Hindlimb muscle (tissue), 1 donor: ENCODE data around the gene SCAANT1. TPM values are rescaled to one million over a fixed set of nuclear protein-coding genes. Genes with fewer than 3 reads are reported as not detected.

ENCODE experiments used
- DNase-seq: peaks from one replicate; pipeline ENCODE4 v3.0.0-alpha.2; 2013
- polyA plus RNA-seq: library from polyadenylated mRNA; unstranded; fragments of 120-200 nt; gene quantifications from one replicate; pipeline ENCODE4 v1.2.1, GENCODE V29; 2013; ENCODE audit not compliant: insufficient read length

Gene SCAANT1
- 1.1 TPM for polyA plus RNA-seq

GRCh38 chr3:63911873-63912767 lies at the start of gene SCAANT1:
Gene SCAANT1, minus strand, starts transcription at chr3:63912383.
- DNase-seq, result peak; percentile 93

DNA sequence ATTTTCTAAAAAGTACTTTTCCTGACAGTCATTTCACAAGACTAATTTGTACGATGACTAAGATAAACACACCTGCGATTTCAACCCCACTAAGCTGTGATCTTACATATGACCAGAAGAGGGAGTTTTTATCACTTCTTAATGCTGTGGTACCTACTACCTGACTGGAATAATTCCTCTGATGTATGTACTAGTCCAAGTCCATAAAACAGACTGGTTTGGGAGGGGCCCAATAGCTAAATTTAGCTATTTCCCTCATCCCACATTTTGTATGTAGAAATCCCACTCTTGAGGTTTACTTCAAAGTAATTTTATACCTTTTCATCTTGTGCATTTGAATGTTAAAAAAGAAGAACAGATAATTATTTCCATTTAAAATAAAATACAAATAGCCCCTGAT lies 49.7 kb upstream of the SCAANT1 start:
- DNase-seq, result no peak

DNA sequence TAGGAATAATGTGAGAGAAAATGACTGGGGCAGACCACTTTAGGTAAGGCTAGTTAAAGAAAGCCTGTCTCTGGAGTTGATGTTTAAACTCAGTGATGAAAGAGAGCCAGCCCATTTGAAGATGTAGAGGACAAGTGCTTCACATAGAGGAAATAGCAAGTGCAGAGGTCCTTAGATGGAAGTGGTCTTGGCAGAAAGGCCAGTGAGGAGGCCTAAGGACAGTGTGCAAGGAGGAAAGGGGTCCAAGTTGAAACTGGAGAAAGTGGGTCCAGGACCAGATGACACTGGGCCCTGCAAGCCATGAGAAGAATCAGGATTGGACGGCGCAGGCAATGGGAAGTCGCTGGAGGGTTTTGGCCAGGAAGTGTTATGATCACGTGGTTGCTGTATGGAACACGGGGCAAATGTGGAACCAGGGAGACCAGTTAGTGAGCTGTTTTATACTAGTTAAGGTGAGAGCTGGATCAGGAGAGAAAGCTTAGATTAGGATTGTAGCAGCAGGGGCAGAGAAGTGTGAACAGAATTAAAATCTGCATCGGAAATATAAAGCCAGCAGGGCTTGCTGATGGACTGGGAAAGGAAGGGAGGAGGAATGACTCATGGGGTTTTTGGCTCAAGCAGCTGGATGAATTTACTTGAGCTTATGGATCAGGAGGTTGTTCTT lies 48.0 kb upstream of the SCAANT1 start:
- DNase-seq, result peak; percentile 66

- no peak for DNase-seq
Measured at GRCh38 chr3:63959146-63959545, 47.0 kb upstream of the SCAANT1 start.

- no peak for DNase-seq
Measured at GRCh38 chr3:63955830-63956545, 43.8 kb upstream of the SCAANT1 start.

DNA sequence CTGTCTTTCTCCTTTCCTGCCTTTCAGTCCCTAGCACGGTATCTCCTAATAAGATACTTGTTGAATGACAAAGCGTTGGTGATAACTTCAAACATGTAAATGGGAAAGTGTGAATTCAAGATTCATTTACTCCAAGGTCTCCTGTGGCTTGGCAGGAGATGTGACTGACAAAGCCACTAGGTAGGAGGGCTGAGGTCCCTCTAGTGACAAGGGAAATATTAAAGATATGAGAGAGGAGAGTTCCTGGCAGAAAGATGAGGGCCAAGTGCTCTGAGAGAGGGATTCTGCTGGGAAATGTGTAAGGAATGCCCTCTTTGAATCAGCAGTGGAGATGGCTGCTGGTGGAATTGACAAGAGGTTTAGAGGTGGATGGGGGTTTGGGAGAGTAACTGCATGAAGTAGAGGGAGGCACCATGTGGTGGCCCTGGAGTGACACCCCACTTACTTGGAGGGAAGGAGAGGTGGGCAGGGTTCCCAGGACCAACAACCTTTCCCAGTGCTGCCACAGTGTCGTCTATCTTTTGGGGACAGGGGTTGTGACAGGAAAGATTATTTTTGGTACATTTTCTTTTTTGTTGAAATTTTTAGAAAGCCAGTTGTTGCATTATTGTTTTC lies 43.0 kb upstream of the SCAANT1 start:
- DNase-seq, result no peak

GRCh38 chr3:63954182-63954581 lies 42.0 kb upstream of the SCAANT1 start:
- DNase-seq, result no peak

DNA sequence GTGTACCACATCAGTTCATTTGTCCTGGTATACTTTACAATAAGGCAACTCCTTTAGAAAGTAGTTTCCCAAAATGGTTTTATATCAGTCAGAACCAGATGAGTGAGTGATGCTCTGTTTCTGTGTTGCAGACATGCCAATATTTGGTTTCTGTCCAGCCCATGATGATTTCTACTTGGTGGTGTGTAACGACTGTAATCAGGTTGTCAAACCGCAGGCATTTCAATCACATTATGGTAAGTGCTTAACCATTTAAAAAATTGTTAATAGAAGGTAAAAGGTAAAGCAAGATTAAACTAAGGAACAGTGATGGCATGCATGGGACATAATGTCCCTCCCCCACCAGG lies 40.0 kb upstream of the SCAANT1 start:
- no peak for DNase-seq

GRCh38 chr3:63951492-63952247 lies 39.5 kb upstream of the SCAANT1 start:
- no peak for DNase-seq

DNA sequence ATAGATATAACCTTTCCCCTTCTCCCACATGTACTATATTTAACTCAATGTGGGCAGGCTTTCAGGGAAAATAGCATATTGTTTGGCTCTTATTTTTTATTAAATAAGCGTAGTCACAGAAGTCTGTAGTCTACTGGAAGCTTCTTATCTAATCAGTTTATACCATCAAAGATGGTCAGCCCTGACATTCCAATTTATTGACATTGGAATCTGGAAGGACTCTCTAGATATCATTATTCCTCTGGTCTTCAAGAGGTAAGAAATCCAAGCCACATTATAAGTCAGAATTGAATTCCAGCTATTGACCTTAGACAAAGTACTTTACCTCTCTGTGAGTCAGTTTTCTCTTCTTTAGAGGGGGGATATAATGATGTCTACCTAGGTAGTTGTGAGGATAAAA lies 38.5 kb upstream of the SCAANT1 start:
- DNase-seq, result no peak

DNA sequence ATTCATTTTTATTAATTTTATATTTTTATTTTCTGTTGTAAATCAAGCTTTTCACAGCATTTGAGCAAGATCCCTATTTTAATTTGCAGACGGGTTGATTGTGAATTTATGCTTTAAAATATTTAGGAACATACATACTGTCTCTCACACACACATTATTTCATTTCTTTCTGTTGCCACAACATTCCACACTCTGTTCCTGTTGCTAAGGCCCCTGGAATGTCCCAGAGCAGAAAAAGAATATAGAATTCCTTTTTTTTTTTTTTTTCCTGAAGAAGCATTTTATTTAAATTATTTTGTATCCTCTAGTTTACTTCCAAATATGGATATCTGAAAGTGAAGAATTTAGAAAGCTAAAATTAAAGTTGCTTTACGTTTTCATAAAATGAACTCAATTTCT lies 36.8 kb upstream of the SCAANT1 start:
- DNase-seq, result no peak

DNA sequence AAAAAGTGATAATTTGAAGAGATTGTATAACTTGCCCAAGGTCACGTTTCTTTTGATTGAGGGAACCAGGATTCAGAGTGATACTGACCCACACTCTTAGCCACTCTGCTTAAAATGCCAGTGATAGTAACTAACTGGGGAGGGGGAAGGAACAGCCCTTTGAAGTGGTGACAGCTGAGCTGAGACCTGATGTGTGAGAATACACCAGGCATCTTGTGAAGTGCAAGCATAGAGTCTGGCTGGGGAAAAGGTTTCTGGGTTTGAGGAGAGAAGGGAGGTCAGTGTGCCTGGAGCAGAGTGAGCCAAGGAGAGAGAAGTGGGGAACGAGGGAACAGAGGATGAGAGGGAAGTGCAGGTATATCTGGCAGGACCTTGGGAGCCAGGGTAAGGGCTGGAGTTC lies 35.4 kb upstream of the SCAANT1 start:
- DNase-seq, result no peak

DNA sequence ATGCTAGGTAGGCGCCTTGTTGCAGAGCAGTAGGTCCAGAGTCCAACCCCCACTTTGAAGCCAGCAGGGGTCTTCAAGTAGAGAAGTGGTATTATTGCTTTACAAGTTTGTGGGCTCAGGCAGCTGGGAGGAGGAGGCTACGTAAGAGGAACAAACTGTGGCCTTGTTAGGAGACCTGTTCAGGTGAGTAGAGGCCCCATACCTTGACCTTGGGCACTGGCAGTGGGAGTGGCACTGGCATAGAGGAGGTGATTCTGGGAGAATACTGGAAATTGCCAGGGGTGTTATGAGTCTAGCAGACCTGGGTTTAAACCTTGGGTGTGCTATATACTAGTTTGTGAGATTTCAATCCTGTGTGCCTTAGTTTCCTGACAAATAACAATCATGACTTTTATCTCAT lies 34.6 kb upstream of the SCAANT1 start:
- no peak for DNase-seq

DNA sequence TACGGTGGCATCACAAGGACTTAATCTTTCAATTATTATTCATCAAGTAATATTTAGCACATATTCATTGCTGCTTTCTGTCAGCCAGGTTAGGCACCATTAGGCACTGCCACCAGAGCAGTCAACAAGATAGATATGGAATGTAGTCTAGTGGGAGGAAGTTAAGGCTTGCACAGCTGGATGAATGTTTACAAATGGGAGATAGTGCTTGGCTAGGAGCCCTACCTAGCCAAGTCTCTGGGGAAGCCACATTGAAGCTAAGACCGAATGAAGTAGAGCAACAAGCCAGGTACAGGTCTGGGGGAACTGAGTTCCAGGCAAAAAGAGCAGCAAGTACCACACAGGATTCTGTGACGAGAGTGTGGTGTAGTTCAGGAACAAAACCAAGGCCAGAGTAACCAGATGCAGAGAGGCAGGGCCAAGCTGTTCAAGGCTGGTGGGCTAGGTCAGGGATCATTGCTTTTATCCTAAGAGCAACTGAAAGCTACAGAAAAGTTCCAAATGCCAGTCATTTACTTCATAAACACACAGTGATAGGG lies 33.4 kb upstream of the SCAANT1 start:
- no peak for DNase-seq

DNA sequence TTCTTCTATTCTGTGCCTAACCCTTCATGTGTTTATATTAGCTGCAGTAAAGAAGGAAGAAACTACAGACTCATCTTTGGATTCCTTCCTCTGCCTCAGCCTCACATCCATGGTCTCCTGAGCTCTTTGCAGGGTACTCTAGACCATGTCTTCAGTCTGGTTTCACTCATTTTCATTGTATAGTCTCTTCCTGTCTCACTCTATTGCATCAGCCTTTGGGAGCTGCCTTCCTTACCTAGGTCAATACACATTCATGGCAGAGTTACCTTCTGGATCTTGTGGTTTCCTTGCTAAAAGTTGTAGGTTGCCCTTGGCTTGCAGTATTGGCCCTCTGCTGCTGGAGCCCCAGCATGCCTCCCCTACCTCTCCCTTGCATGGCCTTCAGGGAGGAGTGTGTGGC lies 31.5 kb upstream of the SCAANT1 start:
- no peak for DNase-seq

DNA sequence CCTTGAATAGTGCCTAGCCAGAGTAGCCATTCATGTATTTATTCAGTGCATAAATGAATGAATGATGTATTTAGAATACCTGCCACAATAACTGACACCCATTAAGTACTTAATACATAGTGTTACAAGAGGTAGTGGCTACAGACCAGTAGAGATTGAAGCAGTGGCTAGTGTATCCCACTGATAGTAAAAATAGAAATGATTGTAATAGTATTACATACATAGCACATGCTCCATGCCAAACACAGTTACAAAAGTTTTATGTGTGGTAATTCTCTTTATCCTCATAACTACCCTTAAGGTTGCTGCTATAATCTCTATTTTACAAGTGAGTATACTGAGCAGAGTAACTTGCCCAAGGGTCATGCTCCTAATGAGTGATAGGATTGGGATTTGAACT lies 30.3 kb upstream of the SCAANT1 start:
- no peak for DNase-seq

- no peak for DNase-seq
Measured at GRCh38 chr3:63940389-63940757, 28.2 kb upstream of the SCAANT1 start.

- no peak for DNase-seq
Measured at GRCh38 chr3:63937661-63938651, 25.8 kb upstream of the SCAANT1 start.

GRCh38 chr3:63936925-63937324 lies 24.7 kb upstream of the SCAANT1 start:
- no peak for DNase-seq

DNA sequence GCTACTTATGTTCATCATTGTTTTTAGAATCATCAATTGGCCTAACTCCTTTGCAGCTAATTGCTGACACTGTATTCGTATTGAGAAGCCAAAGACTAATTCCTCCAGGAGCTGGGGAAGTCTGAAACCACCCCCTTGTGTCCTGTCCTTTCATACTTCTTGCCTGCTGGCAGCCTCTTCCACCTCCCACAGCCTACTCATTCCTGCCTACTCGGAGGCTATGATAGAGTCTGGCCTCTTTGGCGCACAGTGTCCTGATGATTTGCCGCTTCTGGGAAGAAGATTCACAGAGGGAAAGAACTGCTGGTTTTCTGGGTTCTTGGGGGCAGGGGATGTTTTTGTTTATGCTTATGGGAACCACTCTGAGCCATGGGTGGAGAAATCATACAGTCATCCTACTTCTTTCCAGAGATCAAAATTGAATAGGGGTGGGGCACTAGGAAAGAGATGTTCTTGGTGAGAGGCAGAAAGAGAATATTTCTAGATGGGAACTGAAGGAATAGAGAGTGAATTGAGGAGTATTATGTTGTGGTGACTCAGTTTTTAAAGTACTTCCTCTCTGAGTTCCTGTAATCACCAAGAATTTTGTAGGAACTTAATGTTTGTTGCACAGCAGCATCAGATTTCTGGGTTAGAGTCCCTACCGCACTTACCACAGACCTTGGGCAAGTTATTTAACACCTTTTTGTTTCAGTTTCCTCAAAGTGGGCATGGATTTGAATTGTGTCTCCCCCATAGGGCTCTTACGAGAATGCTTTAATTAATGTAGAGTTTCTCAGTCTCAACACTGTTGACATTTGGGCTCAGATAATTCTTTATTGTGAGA lies 22.1 kb upstream of the SCAANT1 start:
- no peak for DNase-seq
